ENCODE measurements around the gene IGFLR1.

DNA sequence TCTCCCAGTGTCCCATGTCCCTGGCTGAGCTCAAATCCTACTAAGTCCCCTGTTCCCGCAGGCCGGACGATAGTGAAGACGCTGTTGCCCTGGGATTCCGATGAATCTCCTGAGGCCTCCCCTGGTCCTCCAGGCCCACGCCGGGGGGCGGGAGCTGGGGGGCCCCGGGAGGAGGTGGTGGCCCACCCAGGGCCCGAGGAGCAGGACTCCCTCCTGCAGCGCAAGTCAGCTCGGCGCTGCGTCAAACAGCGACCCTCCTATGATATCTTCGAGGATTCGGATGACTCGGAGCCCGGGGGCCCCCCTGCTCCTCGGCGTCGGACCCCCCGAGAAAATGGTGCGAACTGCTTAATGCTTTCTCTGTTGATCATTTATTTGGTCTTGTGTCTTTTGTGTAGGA, 18.6 kb downstream of the IGFLR1 start:
- no peak for TF ChIP-seq CHD2 (IDR thresholded peaks at IDR 0.05; ENCODE audit: low read length)
- TF ChIP-seq, protein P1, sequence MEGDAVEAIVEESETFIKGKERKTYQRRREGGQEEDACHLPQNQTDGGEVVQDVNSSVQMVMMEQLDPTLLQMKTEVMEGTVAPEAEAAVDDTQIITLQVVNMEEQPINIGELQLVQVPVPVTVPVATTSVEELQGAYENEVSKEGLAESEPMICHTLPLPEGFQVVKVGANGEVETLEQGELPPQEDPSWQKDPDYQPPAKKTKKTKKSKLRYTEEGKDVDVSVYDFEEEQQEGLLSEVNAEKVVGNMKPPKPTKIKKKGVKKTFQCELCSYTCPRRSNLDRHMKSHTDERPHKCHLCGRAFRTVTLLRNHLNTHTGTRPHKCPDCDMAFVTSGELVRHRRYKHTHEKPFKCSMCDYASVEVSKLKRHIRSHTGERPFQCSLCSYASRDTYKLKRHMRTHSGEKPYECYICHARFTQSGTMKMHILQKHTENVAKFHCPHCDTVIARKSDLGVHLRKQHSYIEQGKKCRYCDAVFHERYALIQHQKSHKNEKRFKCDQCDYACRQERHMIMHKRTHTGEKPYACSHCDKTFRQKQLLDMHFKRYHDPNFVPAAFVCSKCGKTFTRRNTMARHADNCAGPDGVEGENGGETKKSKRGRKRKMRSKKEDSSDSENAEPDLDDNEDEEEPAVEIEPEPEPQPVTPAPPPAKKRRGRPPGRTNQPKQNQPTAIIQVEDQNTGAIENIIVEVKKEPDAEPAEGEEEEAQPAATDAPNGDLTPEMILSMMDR (IDR thresholded peaks at IDR 0.05; ENCODE audit: control extremely low read depth in 1 of 3, insufficient read depth in 1 of 3, low read depth in 1 of 3, low read length in 3 of 3) = no peak

All from H1 (cell line).